ENCODE data around the gene NCKAP5.

- TF ChIP-seq POLR2A (IDR thresholded peaks at IDR 0.05) (no peak), CTCF (IDR thresholded peaks at IDR 0.05) (no peak)
Observed at GRCh38 chr2:133314795-133315194, 253.5 kb downstream of the NCKAP5 start.

Measured in ovary (tissue), 3 donors.